HL-60 (cell line): ENCODE results near the gene GPD1L.

Experiments used
- DNase-seq, 2 experiments: peaks; one replicate each; pipeline ENCODE4 v3.0.0-alpha.2; 2010 to 2020; ENCODE audit warnings: low read depth in 1 of 2, low spot score in 1 of 2
- H3K27ac ChIP-seq: fragments of 250-450 bp; sonication (Bioruptor Pico); replicated peaks from 2 replicates; pipeline ENCODE4 v1.5.1; 2020; ENCODE audit warnings: mild to moderate bottlenecking, moderate library complexity
- H3K27me3 ChIP-seq: fragments of 250-450 bp; sonication (Bioruptor Pico); 2 replicates; pipeline ENCODE4 v1.5.1; 2021; ENCODE audit warnings: mild to moderate bottlenecking, moderate library complexity; ENCODE audit not compliant: insufficient read depth, poor library complexity, severe bottlenecking
- H3K4me3 ChIP-seq: replicated peaks from 2 replicates; pipeline ENCODE4 v1.5.1; 2011; ENCODE audit warnings: mild to moderate bottlenecking, control low read depth, low read length; ENCODE audit not compliant: insufficient read depth
- CTCF ChIP-seq: IDR thresholded peaks from one replicate; pipeline ENCODE4 v1.5.1; 2011; ENCODE audit warnings: low read length, control low read depth, inconsistent platforms; ENCODE audit not compliant: insufficient read depth
- GABPA ChIP-seq: IDR thresholded peaks from 2 replicates; pipeline ENCODE4 v1.6.1; 2012; ENCODE audit warnings: low read depth
- POLR2AphosphoS5 ChIP-seq: IDR thresholded peaks from 2 replicates; pipeline ENCODE4 v1.6.1; 2012; ENCODE audit warnings: low read depth
- REST ChIP-seq: IDR thresholded peaks from 2 replicates; pipeline ENCODE4 v1.6.1; 2012; ENCODE audit warnings: low read depth; ENCODE audit not compliant: insufficient replicate concordance
- SPI1 ChIP-seq: IDR thresholded peaks from 2 replicates; pipeline ENCODE4 v1.6.1; 2012; ENCODE audit warnings: low read depth, mild to moderate bottlenecking, borderline replicate concordance

The GPD1L gene

GRCh38 chr3:32155117-32155516 lies 48.7 kb downstream of the GPD1L start:
- no peak overlapping the region for H3K27ac ChIP-seq
- no peaks in the 10 kb centered on the region for H3K27me3 ChIP-seq
- DNase-seq: no peak
- H3K4me3 ChIP-seq: no peak overlapping the region
- TF ChIP-seq POLR2AphosphoS5 (no peak), GABPA (no peak), CTCF (no peak), REST (no peak), SPI1 (no peak)

DNA sequence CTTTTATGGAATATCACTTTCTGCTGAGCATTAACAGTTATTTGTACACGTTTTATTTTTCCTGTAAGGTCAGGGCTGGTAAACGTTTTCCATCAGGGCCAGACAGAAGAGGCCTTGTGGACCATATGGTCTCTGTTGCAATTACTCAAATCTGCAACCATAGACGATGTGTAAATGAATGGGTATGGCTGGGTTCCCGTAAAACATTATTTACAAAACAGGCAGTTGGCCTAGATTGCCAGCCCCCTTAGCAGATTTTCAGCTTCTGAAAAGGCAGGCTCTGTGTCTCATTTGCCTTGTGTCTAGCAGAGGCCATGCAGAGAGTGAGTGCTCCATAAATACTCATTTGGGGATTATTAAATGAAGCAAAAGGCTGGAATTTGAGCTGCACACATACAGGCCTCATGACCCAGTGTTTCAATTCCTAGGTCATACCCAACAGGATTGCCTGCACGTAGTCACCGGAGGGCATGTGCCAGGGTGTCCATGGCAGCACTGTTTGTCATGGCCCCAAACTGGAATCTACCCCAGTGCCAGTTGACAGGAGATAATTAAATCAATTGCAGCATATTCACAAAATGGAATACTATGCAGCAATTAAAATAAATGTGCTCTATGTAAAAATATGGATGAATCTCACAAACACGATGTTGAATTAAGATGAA lies 51.3 kb downstream of the GPD1L start:
- TF ChIP-seq REST: no peak
- no peak for TF ChIP-seq POLR2AphosphoS5
- no peak for TF ChIP-seq GABPA
- TF ChIP-seq CTCF: no peak
- TF ChIP-seq SPI1: no peak
- no peak overlapping the region for H3K27ac ChIP-seq
- no peaks in the 10 kb centered on the region for H3K27me3 ChIP-seq
- DNase-seq: no peak
- no peak overlapping the region for H3K4me3 ChIP-seq

DNA sequence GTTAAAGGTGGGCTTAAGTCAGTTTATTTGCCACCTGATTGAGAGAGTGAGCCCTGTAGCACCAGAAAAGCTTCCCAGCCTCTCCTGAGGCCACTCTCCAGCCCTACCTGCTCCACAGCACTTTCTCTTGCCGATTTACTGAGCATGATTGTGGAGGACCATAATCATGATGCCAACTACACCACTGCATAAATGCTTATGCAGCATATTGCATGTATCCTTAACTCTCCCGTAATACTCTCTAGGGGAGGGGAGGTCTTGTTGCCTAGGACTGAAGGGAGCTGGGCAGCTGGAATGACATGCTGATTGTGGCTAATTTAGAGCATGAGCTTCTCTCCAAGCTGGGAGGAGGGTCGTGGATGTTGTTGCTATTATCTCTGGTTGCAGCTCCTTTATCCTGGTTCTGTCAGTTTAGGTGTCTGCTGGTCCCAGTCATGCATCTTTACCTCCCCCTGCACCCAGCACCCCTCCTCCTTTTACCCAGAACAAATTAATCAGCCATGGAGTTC lies 54.3 kb downstream of the GPD1L start:
- no peak overlapping the region for H3K4me3 ChIP-seq
- no peak overlapping the region for H3K27ac ChIP-seq
- no peak for DNase-seq
- no peaks in the 10 kb centered on the region for H3K27me3 ChIP-seq
- no peak for TF ChIP-seq GABPA
- TF ChIP-seq POLR2AphosphoS5: no peak
- no peak for TF ChIP-seq REST
- TF ChIP-seq SPI1: no peak
- no peak for TF ChIP-seq CTCF
